ENCODE measurements around the gene TRAPPC12.
A peak's percentile ranks its signal among the peaks of the same experiment; 100 is the strongest.
"Not testable (repeated sequence)": the region's sequence is repeated elsewhere in the genome, so short reads cannot be mapped to it uniquely, and the experiment has no call there.

TRAPPC12 gene

DNA sequence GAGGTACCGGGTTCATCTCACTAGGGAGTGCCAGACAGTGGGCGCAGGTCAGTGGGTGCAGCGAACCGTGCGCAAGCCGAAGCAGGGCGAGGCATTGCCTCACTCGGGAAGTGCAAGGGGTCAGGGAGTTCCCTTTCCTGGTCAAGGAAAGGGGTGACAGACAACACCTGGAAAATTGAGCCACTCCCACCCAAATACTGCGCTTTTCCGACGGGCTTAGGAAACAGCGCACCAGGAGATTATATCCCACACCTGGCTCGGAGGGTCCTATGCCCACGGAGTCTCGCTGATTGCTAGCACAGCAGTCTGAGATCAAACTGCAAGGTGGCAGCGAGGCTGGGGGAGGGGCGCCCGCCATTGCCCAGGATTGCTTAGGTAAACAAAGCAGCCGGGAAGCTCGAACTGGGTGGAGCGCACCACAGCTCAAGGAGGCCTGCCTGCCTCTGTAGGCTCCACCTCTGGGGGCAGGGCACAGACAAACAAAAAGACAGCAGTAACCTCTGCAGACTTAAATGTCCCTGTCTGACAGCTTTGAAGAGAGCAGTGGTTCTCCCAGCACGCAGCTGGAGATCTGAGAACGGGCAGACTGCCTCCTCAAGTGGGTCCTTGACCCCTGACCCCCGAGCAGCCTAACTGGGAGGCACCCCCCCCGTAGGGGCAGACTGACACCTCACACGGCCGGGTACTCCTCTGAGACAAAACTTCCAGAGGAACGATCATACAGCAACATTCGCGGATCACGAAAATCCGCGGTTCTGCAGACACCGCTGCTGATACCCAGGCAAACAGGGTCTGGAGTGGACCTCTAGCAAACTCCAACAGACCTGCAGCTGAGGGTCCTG is 9.9 kb upstream of the TRAPPC12 start:
- DNase-seq = not testable (repeated sequence)

DNA sequence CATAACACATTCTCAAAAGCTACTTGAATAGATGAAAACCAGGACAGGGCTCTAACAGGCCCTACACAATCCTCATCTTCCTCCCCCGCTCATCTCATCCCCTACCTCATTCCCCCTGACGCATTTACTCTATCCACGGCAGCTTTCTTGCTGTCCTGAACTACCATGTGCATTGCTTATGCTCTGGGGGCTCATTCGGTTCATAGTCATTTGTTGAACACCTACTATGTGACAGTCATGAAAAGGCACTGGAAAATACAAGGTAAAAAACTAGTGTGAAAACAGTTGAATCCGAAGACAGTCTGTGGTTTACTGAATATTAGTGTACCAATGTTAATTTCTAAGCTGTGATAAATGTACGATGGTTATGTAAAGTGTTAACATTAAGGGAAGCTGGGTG is 2.7 kb upstream of the TRAPPC12 start:
- no peak for DNase-seq

DNA sequence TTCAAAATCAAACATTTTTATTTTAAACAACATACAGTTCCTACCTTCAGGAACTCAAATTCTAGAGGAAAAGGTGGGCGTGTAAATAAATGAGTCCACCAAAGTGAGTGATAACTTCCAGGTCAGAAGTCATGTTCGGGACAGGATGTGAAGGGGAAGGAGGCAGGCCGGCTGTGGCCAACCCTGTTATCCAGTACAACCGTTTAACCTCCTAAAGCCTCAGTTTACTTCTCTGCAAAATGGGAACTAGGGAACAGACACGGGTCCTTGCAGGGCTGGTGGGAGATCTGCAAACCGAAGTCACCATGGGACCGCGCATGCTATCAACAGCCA is 2.2 kb upstream of the TRAPPC12 start:
- peak; percentile 7 for DNase-seq

DNA sequence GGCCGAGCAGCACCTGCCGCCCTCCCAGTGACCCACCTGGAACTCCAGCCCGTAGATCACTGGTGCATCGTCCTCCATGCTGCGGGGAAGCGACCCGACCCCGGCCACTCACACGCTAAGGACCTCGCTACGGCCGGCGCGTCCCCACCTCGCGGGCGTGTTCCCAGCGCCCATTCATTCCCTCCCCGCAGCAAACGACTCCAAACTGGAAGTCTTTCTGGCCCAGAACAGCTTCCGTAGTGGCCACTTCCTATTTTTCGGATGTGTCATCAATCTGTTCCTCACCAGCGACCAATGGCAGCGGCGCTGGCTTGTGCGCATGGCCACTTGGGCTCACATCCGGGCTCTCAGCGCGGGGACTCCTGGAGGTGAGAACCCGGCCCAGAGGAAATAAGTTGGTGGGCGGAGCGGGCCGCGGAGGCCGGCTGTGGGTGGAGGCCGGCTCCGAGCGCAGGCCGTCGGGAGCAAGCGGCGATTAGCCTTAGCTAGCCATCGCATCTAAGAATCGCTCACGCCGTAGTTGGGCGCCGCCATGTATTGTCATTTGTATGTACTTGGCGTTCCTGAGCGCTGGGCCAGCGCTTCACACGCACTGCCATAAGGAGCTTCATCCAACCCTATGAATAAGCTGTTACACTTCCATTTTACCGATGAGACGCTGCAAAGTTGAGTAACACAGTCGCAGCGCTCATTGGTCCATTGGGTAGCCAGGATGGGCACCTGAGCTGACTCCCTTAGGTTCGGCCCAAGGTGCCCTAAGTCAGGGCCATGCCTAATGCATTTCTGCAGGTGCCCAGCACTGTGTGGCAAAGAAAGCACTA is 1.7 kb upstream of the TRAPPC12 start, which contains the start of gene EIPR1:
Gene EIPR1, minus strand, starts transcription at position 207 of the 821 bp plus-strand sequence. Its CDS starts 129 bp downstream, at position 78.
- DNase-seq = peak; percentile 90

DNA sequence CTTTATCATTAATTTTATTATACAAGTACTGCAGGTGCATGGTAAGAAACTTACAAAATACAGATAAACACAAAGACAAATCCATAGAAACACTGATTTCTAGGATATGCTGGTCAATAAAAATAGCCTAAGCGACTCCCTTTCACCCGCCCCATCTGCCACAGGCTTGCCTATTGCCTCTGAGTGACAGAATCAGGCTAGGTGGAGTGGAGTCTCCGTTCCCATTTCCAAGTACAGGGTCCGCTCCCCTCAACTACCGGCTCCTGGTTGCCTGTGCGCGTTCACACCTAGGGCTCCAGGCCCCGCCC is 201 bp upstream of the TRAPPC12 start:
- no peak for DNase-seq

DNA sequence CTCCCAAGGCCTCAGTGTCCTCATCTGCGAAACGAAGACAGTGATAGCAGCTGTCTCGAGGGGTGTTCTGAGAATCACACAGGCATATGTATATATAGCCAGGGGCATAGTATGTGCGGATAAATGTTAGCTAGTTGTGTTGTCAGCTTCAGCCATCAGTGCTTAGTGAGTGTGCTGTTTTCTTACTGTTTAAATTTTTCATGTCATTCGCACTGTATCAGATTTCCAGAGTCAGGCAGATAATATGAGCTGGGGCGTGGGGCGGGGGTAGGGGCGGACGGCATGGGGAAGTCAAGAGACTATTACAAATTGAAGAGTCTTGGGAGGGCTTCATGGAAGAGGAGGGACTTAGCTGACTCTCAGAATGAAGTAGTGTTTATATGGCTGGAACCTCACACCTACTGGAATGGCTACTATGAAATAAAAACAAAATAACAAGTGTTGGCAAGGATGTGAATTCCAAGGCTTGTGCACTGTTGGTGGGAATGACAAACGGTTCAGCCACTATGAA is 7.0 kb downstream of the TRAPPC12 start:
- no peak for DNase-seq

DNA sequence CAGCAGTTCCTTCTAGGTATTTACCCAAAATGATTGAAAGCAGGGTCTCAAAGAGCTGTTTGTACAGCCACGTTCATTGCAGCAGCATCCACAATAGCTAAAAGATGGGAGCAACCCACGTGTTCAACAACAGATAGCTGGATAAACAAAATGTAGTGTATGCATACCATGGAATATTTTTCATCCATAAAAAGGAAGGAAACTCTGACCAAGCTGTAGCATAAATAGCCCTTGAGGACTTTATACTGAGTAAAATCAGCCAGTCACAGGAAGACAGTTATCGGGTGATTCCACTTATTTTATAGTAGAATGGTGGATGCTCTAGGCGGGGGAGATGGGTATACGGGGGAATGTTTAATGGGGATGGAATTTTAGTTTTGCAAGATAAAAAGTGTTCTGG is 7.5 kb downstream of the TRAPPC12 start:
- no peak for DNase-seq

DNA sequence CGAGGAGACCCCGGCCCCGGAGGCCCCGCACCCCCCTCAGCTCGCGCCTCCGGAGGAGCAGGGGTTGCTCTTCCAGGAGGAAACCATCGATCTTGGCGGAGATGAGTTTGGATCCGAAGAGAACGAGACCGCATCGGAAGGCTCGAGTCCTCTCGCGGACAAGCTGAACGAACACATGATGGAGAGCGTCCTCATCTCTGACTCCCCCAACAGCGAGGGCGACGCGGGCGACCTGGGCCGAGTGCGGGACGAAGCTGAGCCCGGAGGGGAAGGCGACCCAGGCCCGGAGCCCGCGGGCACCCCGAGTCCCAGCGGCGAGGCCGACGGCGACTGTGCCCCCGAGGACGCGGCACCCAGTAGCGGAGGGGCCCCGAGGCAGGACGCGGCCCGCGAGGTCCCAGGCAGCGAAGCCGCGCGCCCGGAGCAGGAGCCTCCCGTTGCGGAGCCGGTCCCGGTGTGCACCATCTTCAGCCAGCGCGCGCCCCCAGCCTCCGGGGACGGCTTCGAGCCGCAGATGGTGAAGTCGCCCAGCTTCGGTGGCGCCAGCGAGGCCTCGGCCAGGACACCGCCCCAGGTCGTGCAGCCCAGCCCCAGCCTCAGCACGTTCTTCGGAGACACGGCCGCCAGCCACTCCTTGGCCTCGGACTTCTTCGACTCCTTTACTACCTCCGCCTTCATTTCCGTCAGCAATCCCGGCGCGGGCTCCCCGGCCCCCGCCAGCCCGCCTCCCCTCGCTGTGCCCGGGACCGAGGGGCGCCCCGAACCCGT is 8.3 kb downstream of the TRAPPC12 start:
- DNase-seq = no peak

DNA sequence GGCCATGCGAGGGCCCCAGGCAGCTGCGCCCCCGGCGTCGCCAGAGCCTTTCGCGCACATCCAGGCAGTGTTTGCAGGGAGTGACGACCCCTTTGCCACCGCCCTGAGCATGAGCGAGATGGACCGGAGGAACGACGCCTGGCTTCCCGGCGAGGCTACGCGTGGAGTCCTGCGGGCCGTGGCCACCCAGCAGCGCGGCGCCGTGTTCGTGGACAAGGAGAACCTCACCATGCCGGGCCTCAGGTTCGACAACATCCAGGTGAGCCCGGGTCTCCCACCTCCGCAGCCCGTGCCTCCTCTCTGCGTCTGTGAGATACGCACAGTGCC is 8.9 kb downstream of the TRAPPC12 start:
- no peak for DNase-seq

DNA sequence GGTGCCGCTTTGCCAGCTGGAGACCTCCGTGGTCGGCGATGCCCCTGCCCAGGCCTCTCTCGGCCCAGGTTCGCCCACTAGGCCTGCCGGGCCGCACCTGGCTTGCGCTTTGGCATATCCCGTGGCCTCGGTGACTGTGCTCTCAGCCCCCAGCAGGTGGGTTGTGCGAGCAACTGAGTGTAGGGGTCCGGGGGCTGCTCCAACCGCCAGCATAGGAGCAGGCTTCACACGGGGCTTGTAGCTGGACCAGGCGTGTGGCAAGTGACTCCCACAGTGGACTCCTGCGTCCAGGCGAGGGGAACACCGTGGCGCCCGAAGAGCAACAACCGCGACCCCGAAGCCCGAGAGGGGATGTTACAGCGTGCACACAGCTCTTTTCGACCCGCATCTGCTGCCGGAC is 9.7 kb downstream of the TRAPPC12 start:
- no peak for DNase-seq

DNA sequence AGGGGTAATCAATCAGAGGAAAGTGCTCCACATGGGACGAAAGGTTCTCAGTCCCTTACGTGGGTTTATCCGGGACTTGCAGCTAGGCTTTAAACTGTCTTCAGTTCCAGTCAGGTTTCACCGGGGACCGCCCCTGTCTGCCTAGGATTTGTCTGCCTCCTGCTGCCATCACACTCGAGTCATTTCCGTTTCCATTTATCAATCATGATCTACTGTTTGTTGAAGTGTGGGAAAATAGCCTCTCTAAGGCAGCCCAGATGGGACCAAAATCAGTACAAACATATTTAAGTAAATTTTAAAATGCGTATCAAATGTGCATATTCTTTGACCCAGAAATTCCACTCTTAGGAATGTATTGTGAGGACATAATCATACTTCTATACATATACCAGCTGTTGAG is 10.5 kb downstream of the TRAPPC12 start:
- DNase-seq = no peak

DNA sequence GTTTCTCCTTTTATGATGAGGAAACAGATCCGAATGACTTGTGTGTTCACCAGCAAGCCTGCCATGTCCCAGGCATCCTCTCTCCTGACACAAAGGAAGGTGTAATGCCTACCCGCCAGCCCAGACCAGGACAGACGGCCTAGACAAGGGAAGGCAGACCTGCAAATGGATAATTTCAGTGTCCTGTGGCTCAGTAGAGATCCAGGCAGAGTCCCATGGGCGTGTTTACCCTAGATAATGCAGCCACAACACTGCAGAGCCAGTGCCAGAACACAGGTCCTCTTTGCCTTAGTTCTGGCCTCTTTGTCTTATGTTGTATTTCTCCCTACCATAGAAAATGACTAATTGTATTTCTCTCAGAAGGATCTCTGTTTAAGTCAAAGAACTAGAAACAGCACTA is 12.7 kb downstream of the TRAPPC12 start:
- no peak for DNase-seq

DNA sequence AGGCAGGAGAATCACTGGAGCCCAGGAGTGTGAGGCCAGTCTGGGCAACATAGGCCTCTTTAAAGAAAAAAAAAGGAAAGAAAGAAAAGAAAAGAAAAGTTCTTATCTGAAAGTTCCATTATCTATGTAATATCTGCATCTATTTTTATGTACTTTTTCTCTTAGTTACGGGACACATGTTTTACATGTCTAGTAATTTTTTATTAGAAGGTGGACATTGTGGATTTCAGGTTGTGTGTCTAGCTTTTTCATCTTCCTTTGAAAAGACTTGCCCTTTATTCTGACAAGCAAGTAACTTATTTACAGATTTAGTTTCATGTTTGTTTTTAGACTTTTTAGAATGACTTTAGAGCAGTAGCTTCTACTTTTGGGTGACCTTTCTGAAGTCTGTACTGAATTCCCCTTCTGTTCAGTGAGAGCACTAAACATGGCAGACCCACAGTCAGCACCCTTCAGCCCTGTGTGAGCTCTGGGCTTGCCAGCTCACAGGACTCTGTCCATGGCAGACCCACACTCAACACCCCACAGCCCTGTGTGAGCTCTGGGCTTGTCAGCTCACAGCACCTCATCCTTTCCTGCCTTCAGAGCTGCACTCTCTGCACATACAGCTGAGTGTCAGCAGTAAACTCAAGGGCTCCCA is 17.5 kb downstream of the TRAPPC12 start:
- DNase-seq = no peak

DNA sequence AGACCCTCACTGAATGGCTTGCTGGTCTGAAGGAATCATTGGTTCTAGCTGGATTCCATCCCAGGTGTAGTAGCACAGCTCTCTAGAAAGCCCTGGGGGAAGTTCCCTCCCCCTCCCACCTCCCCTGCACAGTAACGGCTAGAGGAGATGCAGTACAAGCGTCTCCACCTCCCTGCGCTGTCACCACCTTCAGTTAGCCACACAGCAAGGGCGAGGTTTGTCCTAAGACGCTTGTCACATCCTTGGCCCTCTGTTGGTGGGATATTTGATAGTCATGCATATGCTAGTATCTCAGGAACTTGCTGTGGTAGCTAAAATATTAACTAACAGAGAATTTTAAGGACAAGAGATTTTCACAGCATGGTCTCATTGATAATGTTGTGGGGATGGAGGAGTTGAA is 19.4 kb downstream of the TRAPPC12 start:
- DNase-seq = no peak

DNA sequence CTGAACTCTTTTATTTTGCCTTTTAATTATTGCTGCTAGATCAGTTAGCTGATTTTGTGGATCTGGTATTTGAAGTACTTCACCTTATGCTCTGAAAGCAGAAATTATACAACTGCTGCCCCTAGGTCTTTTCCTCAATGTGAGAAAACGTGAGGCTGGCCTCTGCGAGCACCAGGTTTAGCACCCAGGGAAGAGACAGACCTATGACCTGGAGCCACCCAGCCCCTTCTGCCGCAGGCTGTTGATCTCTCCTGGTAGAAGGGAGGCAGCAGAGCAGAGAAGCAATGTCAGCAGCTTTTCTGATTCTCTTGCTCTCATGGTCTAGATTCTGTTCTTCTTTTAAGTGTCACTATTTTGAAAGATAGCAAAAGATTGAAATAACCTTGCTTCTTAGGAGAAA is 19.9 kb downstream of the TRAPPC12 start:
- DNase-seq = no peak

DNA sequence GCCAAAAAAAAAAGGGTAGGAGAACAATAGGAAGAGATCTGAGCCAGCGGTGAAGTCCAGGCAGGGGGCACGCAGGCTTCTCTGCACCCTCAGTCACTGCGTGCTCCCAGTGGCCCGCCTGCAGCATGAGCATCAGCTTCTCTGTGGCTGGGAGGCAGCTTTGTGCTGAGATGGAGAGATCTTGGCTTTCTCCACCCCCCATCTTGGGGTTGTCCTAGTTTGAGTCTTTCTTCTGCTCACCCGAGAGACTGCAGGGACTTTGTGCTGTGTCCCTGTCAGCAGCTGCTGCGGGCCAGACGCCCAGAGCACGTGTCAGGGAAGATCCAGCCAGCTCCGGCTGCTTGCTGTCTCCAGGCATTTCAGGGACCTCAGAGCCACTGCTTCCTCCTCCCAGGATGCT is 20.3 kb downstream of the TRAPPC12 start:
- no peak for DNase-seq

DNA sequence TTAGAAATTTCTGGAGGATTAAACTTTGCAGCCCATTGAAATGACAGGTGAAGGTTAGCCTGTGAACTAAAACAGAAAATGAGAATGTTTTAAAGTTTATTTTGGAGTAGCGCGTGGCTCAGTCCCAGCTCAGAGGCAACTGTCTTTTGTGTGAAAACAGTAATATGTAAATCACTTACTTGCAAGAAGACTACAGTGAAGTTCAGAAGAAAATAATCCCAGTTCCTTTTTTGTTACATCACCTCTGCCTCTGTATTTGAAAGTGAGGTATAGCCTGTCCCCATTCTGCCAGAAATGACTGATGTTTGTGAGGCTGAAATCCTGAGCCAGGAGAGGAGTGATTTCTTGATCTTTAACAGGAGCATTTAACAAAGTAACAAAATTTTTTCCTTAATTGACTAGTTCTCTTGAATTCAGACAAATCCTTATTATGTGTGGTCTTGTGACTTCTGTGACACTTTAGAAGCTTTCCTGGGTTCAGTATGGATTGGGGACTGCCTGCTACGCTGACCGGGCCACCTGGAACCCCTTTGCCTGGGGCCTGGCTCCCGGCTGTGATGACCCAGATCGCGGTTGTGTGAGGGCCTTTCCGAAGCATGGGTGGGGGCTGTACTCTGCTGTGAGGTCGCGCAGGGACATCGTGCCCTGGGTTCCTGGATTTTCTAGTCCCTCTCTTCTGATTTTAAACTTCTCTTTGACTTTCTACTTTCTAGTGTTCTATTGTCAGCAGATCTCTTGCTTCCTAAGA is 24.3 kb downstream of the TRAPPC12 start:
- DNase-seq = no peak

DNA sequence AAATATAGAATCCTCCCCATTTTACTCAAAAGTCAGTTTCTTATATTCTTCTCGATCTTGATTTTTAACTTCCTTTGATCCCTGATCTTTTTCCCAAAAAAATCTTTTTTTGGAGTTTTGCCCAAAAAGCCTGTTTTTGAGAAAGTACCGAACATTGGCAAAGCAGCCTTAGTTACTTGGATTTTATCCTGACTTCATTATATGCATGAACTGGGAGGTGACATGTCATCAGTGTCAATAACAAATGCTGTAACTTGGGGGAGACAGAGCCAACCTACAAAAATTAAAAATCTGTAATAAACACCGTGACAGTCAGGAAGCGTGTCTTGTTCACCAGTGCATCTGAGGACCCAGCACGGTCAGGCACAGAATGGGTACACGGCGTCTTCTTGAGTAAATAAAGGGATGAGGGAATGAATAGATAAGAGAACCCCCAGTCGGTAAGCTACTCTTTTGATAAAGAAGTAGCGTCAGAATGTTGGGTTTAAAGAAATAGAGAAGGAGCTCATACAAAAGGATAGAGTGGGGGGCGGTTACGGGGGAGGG is 24.9 kb downstream of the TRAPPC12 start:
- DNase-seq = no peak

DNA sequence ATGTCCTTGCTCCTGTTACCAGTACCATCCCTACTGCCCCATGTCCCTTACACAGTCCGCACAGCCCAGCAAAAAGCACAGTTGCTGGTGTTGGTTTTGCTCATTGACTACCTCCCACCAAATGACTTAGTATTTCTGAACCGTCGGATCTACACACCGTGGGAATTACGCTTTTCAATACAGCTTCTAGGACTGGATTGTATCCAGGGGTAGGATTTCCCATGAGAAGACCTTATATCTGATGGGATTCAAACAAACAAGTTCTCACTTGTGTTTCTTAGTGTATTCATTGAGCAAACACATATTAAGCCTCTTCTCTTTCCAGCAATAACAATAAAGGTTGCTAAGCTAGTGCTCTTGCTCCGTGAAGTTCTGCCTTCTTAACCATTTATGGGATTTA is 25.8 kb downstream of the TRAPPC12 start:
- no peak for DNase-seq

DNA sequence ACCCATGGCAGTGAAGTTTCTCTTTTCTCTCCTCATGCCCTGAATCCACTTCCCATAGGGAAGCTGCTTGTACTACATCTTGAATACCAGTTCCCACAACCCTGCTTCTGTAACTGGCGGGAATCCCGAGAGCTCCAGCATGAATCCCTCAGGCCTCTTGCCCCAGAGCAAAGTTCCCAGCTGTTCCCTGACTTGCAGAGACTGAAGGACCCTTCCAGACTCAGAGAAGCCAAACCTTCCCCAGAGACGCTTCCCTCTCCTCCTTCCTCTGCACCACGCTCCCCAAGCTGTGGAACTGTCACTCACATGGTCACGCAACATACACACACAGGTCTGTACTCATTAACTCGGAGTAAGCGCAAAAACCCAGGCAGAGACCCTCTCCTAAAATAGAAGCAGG is 26.4 kb downstream of the TRAPPC12 start:
- DNase-seq = no peak

DNA sequence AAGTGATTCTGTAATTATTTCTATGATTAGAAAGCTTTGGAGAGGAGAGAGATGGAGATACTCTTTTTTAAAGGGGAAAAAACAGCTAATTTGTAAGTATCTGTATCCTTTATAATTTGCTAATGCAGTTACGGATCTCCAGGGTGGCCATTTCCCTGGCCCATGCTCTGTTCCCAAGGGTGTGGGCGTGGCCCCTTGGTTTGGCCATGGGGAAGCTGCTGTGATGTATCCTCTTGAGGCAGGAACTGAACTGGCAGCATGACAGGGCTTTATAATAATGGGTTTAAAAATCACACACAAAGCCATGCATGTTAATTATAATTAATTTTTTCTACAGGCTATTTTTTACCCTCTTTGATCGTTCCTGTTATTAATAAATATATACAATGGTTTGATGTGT is 27.0 kb downstream of the TRAPPC12 start:
- DNase-seq = no peak

DNA sequence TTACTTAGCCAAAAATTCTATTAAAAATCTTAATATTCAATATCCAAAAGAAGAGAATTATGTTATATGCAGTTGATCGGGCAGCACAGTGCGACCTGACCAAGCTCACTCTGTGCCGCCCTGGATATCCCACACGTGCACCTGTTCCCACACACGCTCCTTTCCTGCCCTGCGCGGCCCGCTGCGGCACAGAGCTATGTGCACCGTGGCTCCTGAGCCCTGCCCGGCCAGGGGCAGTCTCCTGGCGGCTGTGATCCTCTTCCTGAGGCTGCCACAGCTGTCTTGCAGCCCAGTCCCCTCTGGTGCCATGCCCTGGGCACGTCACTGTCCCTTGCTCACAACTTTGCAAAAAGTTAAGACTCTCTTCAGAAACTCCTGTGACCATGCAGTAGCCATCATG is 29.3 kb downstream of the TRAPPC12 start:
- DNase-seq = no peak
